Right lobe of liver (tissue), 6 donors: ENCODE measurements around the gene ZXDC. TPM values are rescaled to one million over a fixed set of nuclear protein-coding genes. Genes with fewer than 3 reads are reported as not detected.
A peak's percentile ranks its signal among the peaks of the same experiment; 100 is the strongest.

Experiments
- ATAC-seq, 4 donors: fragments of 200-7000 bp; cut with Tn5 transposase; one replicate each; pipeline ENCODE4 v1.9.1; 2020; ENCODE audit warnings: mild to moderate bottlenecking in 4 of 4, moderate library complexity in 4 of 4
- DNase-seq, 3 donors: peaks; one replicate each; pipeline ENCODE4 v3.0.0-alpha.2; 2020
- H3K27ac ChIP-seq, 3 donors: fragments of 200-600 bp; one replicate each; pipeline ENCODE4 v1.8.0; 2022
- H3K27me3 ChIP-seq, 2 donors: fragments of 200-600 bp; one replicate each; pipeline ENCODE4 v1.8.0; 2022
- H3K36me3 ChIP-seq, 4 donors: fragments of 200-600 bp; sonication (generic) in 1 of 4; one replicate each; pipeline versions ENCODE4 v1.5.1 to v1.8.0; 2017 to 2022; ENCODE audit warnings: control low read depth in 1 of 4
- H3K4me1 ChIP-seq, 4 donors: fragments of 200-600 bp; sonication (generic) in 1 of 4; one replicate each; pipeline versions ENCODE4 v1.5.1 to v1.8.0; 2017 to 2022; ENCODE audit warnings: control low read depth in 1 of 4
- H3K4me3 ChIP-seq, 3 donors: fragments of 200-600 bp; one replicate each; pipeline ENCODE4 v1.8.0; 2022
- H3K9me3 ChIP-seq, 4 donors: fragments of 200-600 bp; sonication (generic) in 1 of 4; one replicate each; pipeline versions ENCODE4 v1.5.1 to v1.8.0; 2017 to 2022; ENCODE audit warnings: control low read depth in 1 of 4
- CTCF ChIP-seq, 4 donors: fragments of 200-600 bp in 3 of 4; fragments of 450-650 bp in 1 of 4; IDR thresholded peaks; one replicate each; pipeline versions ENCODE4 v1.5.1 to v1.8.0; 2016 to 2022; ENCODE audit warnings: antibody characterized with exemption in 4 of 4, mild to moderate bottlenecking in 2 of 4
- POLR2A ChIP-seq: fragments of 450-650 bp; IDR thresholded peaks from one replicate; pipeline ENCODE4 v1.6.1; 2017; ENCODE audit warnings: antibody characterized with exemption, mild to moderate bottlenecking
- WGBS: methylation state at CpG from one replicate; pipeline ENCODE4 v1.1.6; 2018; ENCODE audit warnings: low coverage, low lambda C conversion rate; ENCODE audit not compliant: insufficient coverage; ENCODE audit errors: missing lambda C conversion rate; 5-methylcytosine and 5-hydroxymethylcytosine counted together
- intact Hi-C, 2 donors: fragments of 100-400 bp; cut with DNase I; formaldehyde crosslinking; loops; one replicate each; pipeline versions ENCODE4 v1.11.2 to v1.14.1; 2022
- total RNA-seq, 6 experiments: library from RNA; depleted of rRNA in 2 of 6; stranded (reverse); fragments of >200 nt in 2 of 6; fragmentation: NEBNext Ultra II Directional in 3 of 6; extraction: Animal tissue kit (Norgen Biotek cat#: 25700) in 3 of 6; gene quantifications; one replicate each; pipeline versions ENCODE4 v1.1.0 to v1.2.4, GENCODE V29; 2016 to 2023
- donor health status: DM: no; HTN: yes; CAD: no.
- donor health status: DM: no; HTN: no; CAD: no.
- donor health status: DM: no; HTN: no; CAD: no.
- donor health status: DM: no; HTN: yes; CAD: no.
- donor health status: DM: no; HTN: yes; CAD: no.

Gene ZXDC
- total RNA-seq, 6 experiments from 2014 or later = 16.4 to 30.2 (median 24.0) TPM

DNA sequence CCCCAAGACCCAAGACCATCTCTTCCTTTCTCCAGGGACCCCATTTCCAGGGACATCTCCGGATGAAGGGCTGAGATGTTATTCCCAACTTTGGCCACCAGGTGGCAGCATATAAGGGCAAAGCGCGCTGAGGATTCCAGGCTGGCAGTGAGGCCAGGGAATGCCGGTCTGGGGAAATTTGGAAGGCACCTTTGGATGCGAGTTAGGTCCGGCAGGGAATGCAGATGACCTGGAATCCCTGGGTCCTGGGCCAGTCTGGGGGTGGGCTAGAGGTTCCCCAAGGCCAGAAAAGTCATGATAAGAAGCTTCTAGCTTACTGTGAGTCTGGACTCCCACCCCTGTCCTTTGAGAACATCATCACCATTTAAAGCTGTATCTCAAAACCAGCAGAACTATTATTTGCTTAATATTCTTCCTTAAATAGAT lies 46.7 kb upstream of the ZXDC start:
- H3K36me3 ChIP-seq = no peaks in the 10 kb centered on the region
- H3K27ac ChIP-seq = peak overlapping the region in 1 of 3 donors; percentile 80
- H3K4me1 ChIP-seq = peaks cover 0 to 50% (median 21%) of the 10 kb centered on the region in 4 donors
- ATAC-seq = peak in 3 of 4 donors; percentile 8 to 21 (median 15)
- no peak overlapping the region for H3K4me3 ChIP-seq
- peak; percentile 88 to 93 (median 90) for TF ChIP-seq CTCF (IDR thresholded peaks at IDR 0.05)
- TF ChIP-seq POLR2A = no peak
- no peaks in the 10 kb centered on the region for H3K27me3 ChIP-seq
- 0% methylated on average over 6 of the region's 6 CpGs for WGBS
- no peaks in the 10 kb centered on the region for H3K9me3 ChIP-seq
- intact Hi-C loops = no loop called here
- peak; percentile 63 to 81 (median 79) for DNase-seq

GRCh38 chr3:126521122-126521891 lies 45.6 kb upstream of the ZXDC start:
- Histone ChIP-seq H3K27me3 (no peaks in the 10 kb centered on the region), H3K4me3 (no peak overlapping the region), H3K4me1 (peaks cover 0 to 52% (median 21%) of the 10 kb centered on the region in 4 donors), H3K27ac (no peak overlapping the region), H3K36me3 (no peaks in the 10 kb centered on the region), H3K9me3 (no peaks in the 10 kb centered on the region)
- WGBS = 50% methylated on average over 2 of the region's 11 CpGs
- intact Hi-C loops = no loop called here
- ATAC-seq (no peak), DNase-seq (peak in 2 of 3 donors; percentile 25 to 52)
- no peak for TF ChIP-seq CTCF (IDR thresholded peaks at IDR 0.05)
- TF ChIP-seq POLR2A = no peak

- 81% methylated on average over 2 of the region's 10 CpGs for WGBS
- TF ChIP-seq POLR2A (no peak), CTCF (IDR thresholded peaks at IDR 0.05) (peak in 1 of 4 donors; percentile 6)
- intact Hi-C loops = no loop called here
- no peaks in the 10 kb centered on the region for H3K9me3 ChIP-seq
- no peak overlapping the region for H3K4me3 ChIP-seq
- no peak overlapping the region for H3K27ac ChIP-seq
- H3K36me3 ChIP-seq = no peaks in the 10 kb centered on the region
- no peaks in the 10 kb centered on the region for H3K27me3 ChIP-seq
- ATAC-seq = no peak
- H3K4me1 ChIP-seq = peaks cover 0 to 49% (median 17%) of the 10 kb centered on the region in 4 donors
- peak in 2 of 3 donors; percentile 20 to 39 for DNase-seq
Measured at GRCh38 chr3:126519506-126520455, 44.1 kb upstream of the ZXDC start.

DNA sequence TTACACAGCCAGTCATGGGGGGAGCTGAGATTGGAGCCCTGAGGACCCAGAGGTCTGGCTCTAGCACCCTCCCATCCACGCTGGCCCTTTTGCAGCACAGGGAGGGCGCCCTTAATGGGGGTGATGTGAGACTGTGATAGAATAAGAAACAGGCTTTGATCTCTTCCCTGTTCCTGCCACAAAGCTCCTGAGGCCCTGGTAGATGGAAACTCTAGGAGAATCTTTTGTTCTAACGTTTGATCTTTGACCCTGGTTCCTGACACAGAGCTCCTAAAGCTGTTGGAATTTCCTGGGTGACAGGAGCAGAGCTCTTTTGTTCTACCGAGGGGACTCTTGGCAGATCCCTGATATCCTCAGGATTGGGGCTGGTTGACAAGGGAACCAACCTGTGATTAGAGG lies 43.1 kb upstream of the ZXDC start:
- no peak for DNase-seq
- Histone ChIP-seq H3K27ac (peak overlapping the region in 1 of 3 donors; percentile 84), H3K27me3 (no peaks in the 10 kb centered on the region), H3K9me3 (no peaks in the 10 kb centered on the region), H3K4me1 (peaks cover 0 to 52% (median 17%) of the 10 kb centered on the region in 4 donors), H3K4me3 (no peak overlapping the region), H3K36me3 (no peaks in the 10 kb centered on the region)
- WGBS = 52% methylated on average over 2 of the region's 4 CpGs
- intact Hi-C loops = no loop called here
- no peak for ATAC-seq
- TF ChIP-seq POLR2A (no peak), CTCF (IDR thresholded peaks at IDR 0.05) (no peak)
